GM21717 (cell line): ENCODE results near the gene TTC13.
"Not testable (repeated sequence)": the region's sequence is repeated elsewhere in the genome, so short reads cannot be mapped to it uniquely, and the experiment has no call there.

ENCODE experiments used
- ATAC-seq: cut with Tn5 transposase; IDR thresholded peaks from one replicate; pipeline ENCODE4 v1.9.1; 2021; ENCODE audit warnings: mild to moderate bottlenecking, moderate library complexity; ENCODE audit not compliant: unreplicated experiment

TTC13 gene

GRCh38 chr1:230992100-230992774 is 13.6 kb upstream of the TTC13 start:
- no peak for ATAC-seq

- ATAC-seq: no peak
Measured at GRCh38 chr1:230987448-230987847, 8.8 kb upstream of the TTC13 start.

GRCh38 chr1:230986976-230987375 is 8.3 kb upstream of the TTC13 start:
- ATAC-seq: no peak

- ATAC-seq: no peak
Measured at GRCh38 chr1:230985711-230986110, 7.0 kb upstream of the TTC13 start.

DNA sequence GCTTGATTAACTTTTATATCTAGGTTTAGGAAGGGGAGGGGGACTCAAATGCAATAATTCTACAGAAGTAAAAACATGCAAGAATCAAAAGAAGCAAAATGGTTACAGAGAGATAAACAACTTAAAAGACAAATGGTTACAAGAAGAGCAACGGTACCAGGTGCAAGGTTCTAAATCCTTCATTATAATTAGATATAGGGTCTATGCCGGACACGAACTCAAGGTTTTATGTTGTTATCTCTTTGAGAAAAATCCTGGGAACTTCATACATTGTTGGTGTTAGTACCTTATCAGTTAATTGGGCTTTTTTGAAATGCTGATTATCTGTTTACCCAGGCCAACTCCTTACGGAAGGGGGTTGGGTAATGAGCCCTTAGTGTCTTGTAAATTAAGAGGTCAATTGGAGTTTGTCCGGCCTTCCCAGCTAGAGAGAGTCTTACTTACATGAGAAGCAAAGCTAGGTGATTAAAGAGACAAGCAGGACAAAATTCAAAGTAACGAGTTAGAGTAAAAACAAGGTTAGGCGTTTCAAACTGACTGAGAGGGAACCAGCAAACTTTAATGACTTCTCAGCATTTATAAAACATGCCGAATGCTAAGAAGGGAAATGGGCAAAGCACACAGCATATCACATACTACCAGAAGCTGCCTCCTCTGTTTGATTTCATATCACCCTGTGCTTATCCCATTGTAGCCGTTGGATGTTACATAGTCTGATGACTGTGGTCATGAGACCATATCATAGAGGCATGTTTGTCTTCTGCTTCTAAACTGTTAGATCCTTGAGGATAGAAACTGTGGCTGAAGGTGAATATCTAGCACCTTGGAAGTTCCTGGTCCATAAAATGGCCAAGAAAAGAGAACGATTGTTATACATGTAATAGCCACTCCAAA is 6.2 kb upstream of the TTC13 start:
- not testable (repeated sequence) for ATAC-seq

GRCh38 chr1:230983811-230984210 is 5.2 kb upstream of the TTC13 start:
- ATAC-seq: no peak

DNA sequence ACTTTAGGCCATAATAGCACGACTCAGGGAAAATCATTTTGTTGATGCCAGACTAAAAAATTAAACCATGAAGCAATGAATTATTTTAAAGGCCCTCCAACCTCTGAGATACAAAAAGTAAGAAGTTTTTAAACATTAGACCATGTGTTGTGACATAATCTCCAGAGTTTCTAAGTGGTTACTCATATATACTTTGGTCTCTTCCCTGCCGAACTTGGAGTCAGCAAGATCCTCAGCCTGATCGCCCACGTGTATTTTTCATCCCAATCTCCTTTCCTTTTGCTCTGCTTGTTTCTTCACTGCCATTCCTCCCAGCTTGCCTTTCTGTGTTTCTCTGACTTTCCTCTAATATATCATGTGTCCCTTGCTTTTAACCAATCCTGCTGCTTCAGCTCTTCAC is 4.0 kb upstream of the TTC13 start:
- no peak for ATAC-seq

DNA sequence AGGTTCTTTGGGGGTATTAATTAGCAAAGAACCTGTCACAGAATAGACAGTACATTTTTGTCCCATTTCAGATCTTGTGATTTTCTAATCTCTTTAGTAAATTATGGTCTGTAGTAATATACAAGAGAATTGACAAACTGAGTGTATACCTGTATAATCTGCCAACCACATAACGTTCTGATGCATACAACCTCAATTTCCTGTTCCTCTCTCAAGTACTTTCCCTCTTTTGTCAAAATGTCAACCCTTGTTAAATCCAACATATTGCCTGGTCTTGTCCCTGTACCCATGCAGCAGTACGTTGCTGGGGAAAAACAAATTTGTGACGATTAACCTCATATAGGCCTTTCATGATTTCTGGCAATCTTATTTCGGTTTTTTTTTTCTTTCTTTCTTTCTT is 1.3 kb upstream of the TTC13 start:
- no peak for ATAC-seq

DNA sequence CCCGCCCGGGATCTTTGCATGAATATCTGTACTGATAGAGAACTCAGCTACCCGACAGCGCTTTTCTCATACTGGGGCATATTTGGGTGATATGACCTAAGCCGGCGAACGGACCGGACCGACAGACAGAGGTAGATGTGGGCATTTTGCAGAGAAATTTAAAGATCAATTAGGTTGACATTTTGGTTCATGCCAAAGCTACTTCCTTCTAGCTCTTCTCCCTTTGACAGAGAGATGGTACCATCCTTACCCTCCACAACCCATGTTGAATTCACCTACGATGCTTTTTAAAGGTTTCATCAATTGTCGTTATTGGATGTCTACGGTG is 692 bp upstream of the TTC13 start:
- ATAC-seq: no peak

- peak; percentile 11 for ATAC-seq
Measured at GRCh38 chr1:230977761-230978490, 735 bp downstream of the TTC13 start.

DNA sequence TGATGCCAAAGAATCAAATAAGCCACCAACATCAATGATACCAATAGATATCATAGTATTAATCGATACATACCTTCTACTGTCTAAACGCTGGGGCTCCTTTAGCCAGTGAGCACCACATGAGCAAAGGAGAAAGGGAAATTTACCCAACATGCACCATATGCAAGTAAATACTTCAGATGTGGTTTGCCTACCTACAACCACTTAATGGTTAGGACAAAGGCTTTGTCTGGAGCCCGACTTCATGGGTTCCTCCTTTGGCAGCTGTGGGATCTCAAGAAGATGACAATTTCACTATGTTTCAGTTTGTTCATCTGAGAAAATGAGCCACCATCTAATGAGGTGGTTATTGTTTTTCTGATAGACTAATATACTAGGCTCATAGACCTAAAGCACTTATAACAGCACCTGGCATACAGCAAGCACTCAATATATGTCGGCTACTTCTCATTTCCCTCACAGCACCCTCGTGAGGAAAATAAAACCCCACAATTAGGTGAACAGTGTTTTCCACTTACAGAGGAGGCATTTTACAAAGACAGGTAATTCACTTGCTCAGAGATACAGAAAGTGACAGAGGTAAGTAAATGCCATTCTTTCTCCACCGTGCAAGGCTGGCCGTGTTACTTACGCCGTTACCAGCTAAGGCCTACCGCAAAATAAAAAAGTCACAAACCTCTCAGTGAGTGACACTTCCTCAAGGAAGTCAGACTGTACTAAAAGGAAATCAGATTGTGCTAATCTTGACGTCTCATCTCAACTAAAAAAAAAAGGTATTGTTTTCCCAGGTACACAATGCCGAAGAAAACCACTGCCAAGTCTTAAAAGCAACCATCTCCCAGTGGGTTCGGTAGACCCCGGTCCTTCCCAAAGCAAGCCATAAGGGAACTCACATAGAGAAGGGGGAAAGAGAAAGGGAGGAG is 1.6 kb downstream of the TTC13 start:
- no peak for ATAC-seq

GRCh38 chr1:230976360-230976759 is 2.3 kb downstream of the TTC13 start:
- no peak for ATAC-seq

GRCh38 chr1:230975636-230976035 is 3.0 kb downstream of the TTC13 start:
- no peak for ATAC-seq

GRCh38 chr1:230972855-230973271 is 5.8 kb downstream of the TTC13 start:
- peak; percentile 83 for ATAC-seq

- ATAC-seq: no peak
Measured at GRCh38 chr1:230971771-230972170, 6.9 kb downstream of the TTC13 start.

DNA sequence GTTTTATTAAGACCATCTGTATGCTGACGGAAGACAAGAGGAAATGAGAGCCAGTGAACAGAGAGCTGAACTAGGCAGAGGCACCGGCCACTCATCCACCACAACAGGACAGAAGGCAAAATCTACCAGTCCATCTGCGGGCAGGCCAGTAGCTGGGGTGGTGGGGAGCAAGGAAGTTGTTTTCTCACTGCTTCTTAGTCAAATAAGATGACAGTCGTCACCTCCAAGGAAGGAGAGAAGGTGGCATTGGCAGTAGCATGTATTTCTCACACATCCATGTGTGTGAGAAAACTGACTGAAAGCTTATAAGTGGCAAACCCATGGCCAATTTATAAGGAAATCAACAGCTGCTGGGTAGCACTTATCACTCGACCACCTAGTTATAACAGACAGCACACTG is 8.2 kb downstream of the TTC13 start:
- no peak for ATAC-seq

DNA sequence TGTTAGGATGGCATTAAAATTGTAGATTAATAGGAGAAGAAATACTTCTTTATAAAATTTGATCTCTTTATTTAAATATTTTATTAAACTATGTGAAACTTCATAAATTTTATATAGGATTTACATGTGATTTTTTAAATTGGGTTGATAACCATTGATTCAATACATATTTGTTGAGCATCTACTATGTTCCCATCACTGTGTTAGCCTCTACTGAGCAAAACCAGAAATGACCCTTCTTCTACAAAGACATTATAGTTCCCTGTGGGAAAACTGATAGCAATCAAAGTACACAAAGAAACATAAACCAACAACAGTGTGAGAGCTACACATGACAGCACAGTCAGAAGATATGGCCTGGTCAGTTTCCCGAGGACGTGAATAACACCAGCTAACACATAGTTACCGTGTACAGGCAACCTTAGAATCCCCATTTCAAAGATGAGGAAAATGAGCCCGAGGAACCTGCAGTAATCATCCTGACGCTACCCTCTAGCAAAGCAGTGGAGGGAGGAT is 12.2 kb downstream of the TTC13 start:
- no peak for ATAC-seq

GRCh38 chr1:230965535-230965934 is 13.1 kb downstream of the TTC13 start:
- no peak for ATAC-seq

- no peak for ATAC-seq
Measured at GRCh38 chr1:230964896-230965295, 13.8 kb downstream of the TTC13 start.

GRCh38 chr1:230958370-230958769 is 20.3 kb downstream of the TTC13 start:
- ATAC-seq: no peak
